ENCODE data around the gene TMEM132D.

TMEM132D gene

DNA sequence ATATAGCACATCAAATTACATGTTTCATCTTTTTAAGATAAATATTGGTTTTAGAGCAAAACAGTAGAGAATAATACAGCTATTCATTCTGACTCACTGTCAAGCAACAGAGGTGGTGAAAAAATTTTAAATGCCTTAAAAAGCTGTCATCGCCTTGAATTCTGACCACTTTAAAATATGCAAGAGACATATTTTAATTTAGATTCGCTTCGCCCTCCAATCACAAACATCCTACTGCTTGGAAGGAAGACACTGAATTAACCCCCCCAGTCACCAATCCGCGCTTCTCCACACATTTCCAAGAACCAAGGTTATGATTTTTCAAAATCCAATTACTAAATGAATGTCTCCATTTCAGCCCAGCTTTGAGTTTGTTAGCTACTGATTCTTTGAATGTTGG lies 112.4 kb downstream of the TMEM132D start:
- DNase-seq (ENCODE audit: insufficient read length, low spot score), result no peak
- TF ChIP-seq, protein P1, sequence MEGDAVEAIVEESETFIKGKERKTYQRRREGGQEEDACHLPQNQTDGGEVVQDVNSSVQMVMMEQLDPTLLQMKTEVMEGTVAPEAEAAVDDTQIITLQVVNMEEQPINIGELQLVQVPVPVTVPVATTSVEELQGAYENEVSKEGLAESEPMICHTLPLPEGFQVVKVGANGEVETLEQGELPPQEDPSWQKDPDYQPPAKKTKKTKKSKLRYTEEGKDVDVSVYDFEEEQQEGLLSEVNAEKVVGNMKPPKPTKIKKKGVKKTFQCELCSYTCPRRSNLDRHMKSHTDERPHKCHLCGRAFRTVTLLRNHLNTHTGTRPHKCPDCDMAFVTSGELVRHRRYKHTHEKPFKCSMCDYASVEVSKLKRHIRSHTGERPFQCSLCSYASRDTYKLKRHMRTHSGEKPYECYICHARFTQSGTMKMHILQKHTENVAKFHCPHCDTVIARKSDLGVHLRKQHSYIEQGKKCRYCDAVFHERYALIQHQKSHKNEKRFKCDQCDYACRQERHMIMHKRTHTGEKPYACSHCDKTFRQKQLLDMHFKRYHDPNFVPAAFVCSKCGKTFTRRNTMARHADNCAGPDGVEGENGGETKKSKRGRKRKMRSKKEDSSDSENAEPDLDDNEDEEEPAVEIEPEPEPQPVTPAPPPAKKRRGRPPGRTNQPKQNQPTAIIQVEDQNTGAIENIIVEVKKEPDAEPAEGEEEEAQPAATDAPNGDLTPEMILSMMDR (IDR thresholded peaks at IDR 0.05; ENCODE audit: insufficient read depth, missing control alignments), result no peak
- no peak for FAIRE-seq

DNA sequence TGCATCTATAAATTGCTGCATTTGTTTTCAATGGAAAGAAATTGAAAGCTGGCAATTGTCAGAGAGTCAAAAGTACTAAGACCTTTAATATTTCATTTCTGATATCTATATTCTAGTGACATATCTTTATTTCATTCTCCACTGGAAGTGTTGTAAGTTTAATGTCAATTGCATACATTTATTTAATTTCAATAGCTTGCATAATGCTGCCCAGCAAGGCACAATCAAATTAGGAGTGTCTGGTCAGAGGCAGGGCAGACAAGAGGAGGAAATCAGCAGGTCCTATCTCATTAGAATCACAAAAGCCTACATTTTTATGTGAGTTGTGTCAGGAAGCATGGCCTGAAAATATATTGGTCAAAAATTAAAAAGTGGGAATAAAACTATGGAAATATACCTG lies 112.9 kb downstream of the TMEM132D start:
- TF ChIP-seq, protein P1 (IDR thresholded peaks at IDR 0.05; ENCODE audit: insufficient read depth, missing control alignments), result no peak
- no peak for FAIRE-seq

DNA sequence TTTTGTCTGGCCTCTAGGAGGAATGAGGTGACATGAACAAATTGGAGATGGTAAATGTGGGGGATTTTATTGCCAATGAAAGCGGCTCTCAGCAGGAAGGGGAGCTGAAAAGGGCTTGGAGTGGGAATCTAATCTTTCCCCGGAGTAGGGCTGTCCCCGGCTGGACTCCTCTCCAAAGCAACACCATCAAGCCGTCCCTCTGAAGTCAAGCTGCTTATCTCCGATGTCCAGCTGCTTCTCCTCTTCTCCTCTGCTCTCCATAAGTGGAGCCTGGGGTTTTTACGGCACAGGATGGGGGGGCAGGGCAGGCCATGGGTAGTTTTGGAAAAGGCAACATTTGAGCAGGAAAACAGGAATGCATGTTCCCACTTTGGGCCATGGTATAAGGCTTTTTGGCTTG lies 113.5 kb downstream of the TMEM132D start:
- TF ChIP-seq, protein P1 (IDR thresholded peaks at IDR 0.05; ENCODE audit: insufficient read depth, missing control alignments), result no peak
- DNase-seq (ENCODE audit: insufficient read length, low spot score) (no peak), FAIRE-seq (no peak)

More for the DNA sequence above, 112.9 kb downstream of the TMEM132D start:
- no peak for DNase-seq (ENCODE audit: insufficient read length, low spot score)

DNA sequence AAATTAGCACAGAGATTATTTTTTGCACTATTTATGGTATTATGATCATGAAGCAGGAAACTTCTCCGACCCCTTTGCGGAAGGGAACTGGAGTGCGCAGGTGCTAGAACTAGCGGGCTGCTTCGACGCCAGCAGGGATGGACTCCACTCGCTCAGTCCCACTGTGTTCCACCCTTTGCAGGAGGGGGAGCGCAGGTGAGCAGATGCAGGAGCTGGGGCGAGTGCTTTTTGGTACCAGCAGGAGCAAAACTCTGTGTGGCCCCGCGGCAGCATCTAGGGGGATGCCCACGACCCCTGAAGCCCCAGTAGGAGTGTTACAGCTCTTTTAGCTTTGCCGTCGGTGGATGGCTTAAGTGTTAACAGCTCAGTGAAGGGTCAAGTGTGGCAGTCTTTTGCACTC lies 113.9 kb downstream of the TMEM132D start:
- TF ChIP-seq, protein P1 (IDR thresholded peaks at IDR 0.05; ENCODE audit: insufficient read depth, missing control alignments), result no peak
- DNase-seq (ENCODE audit: insufficient read length, low spot score) (no peak), FAIRE-seq (no peak)

DNA sequence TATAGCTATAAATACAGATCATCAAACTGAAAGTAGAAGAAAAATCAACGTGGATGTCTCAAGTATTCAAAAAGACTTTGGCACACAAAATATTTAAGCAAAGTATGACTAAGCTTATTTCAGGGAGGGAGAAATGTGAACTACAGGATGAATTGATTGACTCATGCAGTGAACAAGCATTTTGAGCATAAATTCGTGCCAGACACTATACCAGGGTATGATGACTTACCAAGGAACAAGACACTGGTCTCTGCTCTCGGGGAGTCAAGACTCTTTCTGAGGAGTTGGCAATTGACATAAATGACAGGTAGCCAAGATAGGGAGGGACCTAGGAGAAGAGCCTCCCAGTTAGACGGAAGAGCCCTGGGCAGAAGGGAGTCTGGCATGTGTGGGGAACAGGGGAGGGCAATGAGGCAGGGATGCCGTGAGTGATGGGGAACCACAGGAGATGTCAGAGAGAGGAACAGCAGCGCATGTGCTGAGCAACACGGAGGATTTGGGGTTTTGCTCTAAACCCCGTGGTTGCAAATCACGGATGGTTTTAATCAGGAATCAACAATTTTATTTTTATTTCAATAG lies 115.2 kb downstream of the TMEM132D start:
- no peak for FAIRE-seq
- TF ChIP-seq, protein P1 (IDR thresholded peaks at IDR 0.05; ENCODE audit: insufficient read depth, missing control alignments), result no peak

DNA sequence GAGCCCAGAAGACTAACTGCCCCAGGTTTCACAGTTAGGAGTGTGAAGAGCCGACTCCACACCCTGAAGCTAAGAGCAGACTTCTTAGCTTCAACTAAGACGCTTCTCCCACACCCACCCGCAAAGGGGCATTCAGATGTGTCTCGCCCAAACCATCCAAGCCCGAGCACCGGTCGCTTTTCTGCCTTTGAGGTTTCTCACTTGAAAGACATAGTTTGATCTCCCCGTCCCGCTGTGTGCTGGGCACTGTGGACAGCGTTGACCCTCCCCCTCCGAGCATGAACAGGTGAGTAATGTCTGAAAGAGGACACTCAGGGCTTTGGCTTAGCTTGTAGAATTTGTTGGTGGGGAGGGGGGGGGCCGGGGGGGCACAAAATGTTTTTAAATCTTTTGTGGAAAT lies 123.8 kb downstream of the TMEM132D start:
- TF ChIP-seq, protein P1 (IDR thresholded peaks at IDR 0.05; ENCODE audit: insufficient read depth, missing control alignments), result no peak
- no peak for FAIRE-seq
- DNase-seq (ENCODE audit: insufficient read length, low spot score), result no peak

More for the DNA sequence above, 115.2 kb downstream of the TMEM132D start:
- DNase-seq (ENCODE audit: insufficient read length, low spot score), result no peak

DNA sequence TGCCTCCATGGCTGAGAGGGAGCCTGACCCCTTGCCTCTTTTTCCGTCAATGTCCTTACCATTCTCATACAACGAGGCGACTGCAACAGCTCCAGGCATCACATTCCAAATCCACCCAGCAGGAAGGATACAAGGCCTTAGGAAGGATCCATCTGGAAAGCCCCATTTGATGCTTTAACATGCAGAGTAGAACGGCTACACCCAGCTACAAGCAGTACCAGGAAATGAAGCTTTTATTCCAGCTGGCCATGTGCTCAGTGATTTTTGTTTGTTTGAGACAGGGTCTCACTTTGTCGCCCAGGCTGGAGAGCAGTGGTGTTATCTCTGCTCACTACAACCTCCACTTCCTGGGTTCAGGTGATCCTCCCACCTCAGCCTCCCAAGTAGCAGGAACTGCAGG lies 124.8 kb downstream of the TMEM132D start:
- DNase-seq (ENCODE audit: insufficient read length, low spot score), result no peak
- TF ChIP-seq, protein P1 (IDR thresholded peaks at IDR 0.05; ENCODE audit: insufficient read depth, missing control alignments), result no peak
- FAIRE-seq, result no peak
